Uterus (tissue), 2 donors: ENCODE results near the gene RASA2.

Source experiments
- POLR2A ChIP-seq, 2 donors: fragments of 450-650 bp; IDR thresholded peaks; one replicate each; pipeline ENCODE4 v1.6.1; 2016; ENCODE audit warnings: antibody characterized with exemption in 2 of 2, mild to moderate bottlenecking in 1 of 2, moderate library complexity in 1 of 2
- TF ChIP-seq, protein P1 (sequence below), 4 experiments: fragments of 200-600 bp in 2 of 4; fragments of 450-650 bp in 2 of 4; sonication (generic) in 2 of 4; IDR thresholded peaks; one replicate each; pipeline ENCODE4 v1.5.1; 2016 to 2019; ENCODE audit warnings: antibody characterized with exemption in 4 of 4, mild to moderate bottlenecking in 2 of 4, moderate library complexity in 1 of 4

DNA sequence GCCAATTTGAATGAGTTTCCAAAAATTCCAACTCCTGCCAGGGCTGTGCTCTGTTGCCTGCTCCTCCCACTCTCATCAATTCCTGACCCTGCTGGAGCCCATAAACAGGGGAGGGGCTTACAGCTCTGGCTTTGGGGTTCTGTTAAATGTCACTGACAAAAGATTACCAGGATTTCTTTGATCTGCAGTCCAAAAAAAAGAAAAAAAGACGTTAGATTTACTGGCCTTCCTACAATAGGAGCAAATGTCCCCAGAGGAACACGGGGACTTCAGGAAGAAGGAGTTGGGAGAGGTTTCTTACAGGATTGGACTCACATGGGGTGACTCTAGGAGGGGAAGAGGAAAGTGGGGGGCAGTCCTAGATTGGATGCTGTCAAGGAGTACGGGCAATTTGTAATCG is 167.0 kb downstream of the RASA2 start:
- TF ChIP-seq POLR2A (IDR thresholded peaks at IDR 0.05): no peak
- TF ChIP-seq, protein P1, sequence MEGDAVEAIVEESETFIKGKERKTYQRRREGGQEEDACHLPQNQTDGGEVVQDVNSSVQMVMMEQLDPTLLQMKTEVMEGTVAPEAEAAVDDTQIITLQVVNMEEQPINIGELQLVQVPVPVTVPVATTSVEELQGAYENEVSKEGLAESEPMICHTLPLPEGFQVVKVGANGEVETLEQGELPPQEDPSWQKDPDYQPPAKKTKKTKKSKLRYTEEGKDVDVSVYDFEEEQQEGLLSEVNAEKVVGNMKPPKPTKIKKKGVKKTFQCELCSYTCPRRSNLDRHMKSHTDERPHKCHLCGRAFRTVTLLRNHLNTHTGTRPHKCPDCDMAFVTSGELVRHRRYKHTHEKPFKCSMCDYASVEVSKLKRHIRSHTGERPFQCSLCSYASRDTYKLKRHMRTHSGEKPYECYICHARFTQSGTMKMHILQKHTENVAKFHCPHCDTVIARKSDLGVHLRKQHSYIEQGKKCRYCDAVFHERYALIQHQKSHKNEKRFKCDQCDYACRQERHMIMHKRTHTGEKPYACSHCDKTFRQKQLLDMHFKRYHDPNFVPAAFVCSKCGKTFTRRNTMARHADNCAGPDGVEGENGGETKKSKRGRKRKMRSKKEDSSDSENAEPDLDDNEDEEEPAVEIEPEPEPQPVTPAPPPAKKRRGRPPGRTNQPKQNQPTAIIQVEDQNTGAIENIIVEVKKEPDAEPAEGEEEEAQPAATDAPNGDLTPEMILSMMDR (IDR thresholded peaks at IDR 0.05): no peak
